ENCODE results near the gene PRSS2. TPM values are rescaled to one million over a fixed set of nuclear protein-coding genes. Genes with fewer than 3 reads are reported as not detected.

Gene PRSS2
- polyA plus RNA-seq, 1 experiment, result not detected

- Histone ChIP-seq H3K27ac (ENCODE audit: low read depth, low read length) (no peak overlapping the region), H3K4me3 (ENCODE audit: low read depth, low read length) (no peak overlapping the region), H3K9me3 (ENCODE audit: control insufficient read depth, insufficient read depth, low read length) (no peaks in the 10 kb centered on the region), H3K27me3 (ENCODE audit: control insufficient read depth, insufficient read depth, low read length) (no peaks in the 10 kb centered on the region)
- ChIA-PET CTCF (interaction anchor here (1.1 to 5.0 kb wide), 8 partner anchors 180 to 428 kb away, joined by 4 to 47 read pairs (median 8); no protein-coding TSS in a partner anchor), POLR2A (no interaction called here)
- no peak for TF ChIP-seq CTCF (IDR thresholded peaks at IDR 0.05; ENCODE audit: low read depth, low read length)
- no peak for DNase-seq (ENCODE audit: low read depth, low spot score)
Observed at GRCh38 chr7:142812437-142813215, 41.9 kb downstream of the PRSS2 start.

DNA sequence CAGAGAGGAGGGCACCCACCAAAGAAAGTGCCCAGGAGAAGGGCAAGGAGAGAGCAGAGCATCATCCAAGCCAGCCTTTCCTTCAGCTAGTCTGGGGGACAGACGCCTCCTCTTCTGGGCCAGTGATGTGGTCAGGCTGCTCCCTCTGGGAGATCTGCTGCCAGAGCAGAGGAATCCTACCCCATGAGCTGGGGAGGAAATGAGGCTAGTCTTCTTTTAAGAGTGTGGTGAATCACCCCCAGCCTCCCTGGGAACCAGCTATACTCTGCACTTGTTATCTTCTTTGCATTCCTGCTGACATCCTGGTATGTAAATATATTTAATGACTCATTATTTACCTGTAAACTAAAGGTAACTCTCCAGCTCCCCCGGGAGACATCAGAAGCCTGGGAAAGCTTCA lies 42.5 kb downstream of the PRSS2 start:
- no peak for DNase-seq (ENCODE audit: low read depth, low spot score)
- Histone ChIP-seq H3K27me3 (ENCODE audit: control insufficient read depth, insufficient read depth, low read length) (no peaks in the 10 kb centered on the region), H3K27ac (ENCODE audit: low read depth, low read length) (no peak overlapping the region), H3K9me3 (ENCODE audit: control insufficient read depth, insufficient read depth, low read length) (no peaks in the 10 kb centered on the region), H3K4me3 (ENCODE audit: low read depth, low read length) (no peak overlapping the region)
- TF ChIP-seq CTCF (IDR thresholded peaks at IDR 0.05; ENCODE audit: low read depth, low read length), result no peak
- ChIA-PET CTCF (interaction anchor here (0.8 to 5.0 kb wide), 6 partner anchors 181 to 335 kb away, joined by 3 to 43 read pairs (median 4); no protein-coding TSS in a partner anchor), POLR2A (no interaction called here)

GRCh38 chr7:142813699-142814098 lies 42.9 kb downstream of the PRSS2 start:
- CTCF ChIA-PET, result interaction anchor here (0.8 to 5.0 kb wide), 5 partner anchors 181 to 335 kb away, joined by 3 to 43 read pairs (median 4); no protein-coding TSS in a partner anchor
- no peak for DNase-seq (ENCODE audit: low read depth, low spot score)
- H3K4me3 ChIP-seq (ENCODE audit: low read depth, low read length), result no peak overlapping the region
- H3K9me3 ChIP-seq (ENCODE audit: control insufficient read depth, insufficient read depth, low read length), result no peaks in the 10 kb centered on the region
- no peaks in the 10 kb centered on the region for H3K27me3 ChIP-seq (ENCODE audit: control insufficient read depth, insufficient read depth, low read length)
- POLR2A ChIA-PET, result no interaction called here
- H3K27ac ChIP-seq (ENCODE audit: low read depth, low read length), result no peak overlapping the region
- no peak for TF ChIP-seq CTCF (IDR thresholded peaks at IDR 0.05; ENCODE audit: low read depth, low read length)

DNA sequence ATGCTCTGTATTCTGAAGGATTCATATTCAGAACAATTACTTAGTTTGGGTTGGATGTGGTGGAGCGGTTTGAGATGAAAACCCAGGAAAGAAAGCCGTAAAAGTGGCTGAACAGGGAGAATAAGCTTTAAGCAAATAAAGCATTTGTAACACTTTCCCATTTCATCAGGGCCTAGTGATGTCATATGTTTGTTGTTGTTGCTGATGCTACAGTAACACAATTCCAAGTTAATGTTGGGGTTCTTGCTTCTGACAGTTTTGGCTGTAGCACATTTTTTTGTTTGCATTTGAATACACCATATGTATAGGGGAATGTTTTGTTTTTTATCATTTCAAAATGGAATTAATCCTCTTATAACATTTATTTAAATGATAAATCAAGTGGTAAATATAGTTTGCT lies 43.7 kb downstream of the PRSS2 start:
- POLR2A ChIA-PET, result no interaction called here
- CTCF ChIA-PET, result interaction anchor here (0.6 to 5.0 kb wide), 4 partner anchors 30 to 299 kb away, joined by 3 to 43 read pairs (median 5); no protein-coding TSS in a partner anchor
- no peak overlapping the region for H3K27ac ChIP-seq (ENCODE audit: low read depth, low read length)
- H3K9me3 ChIP-seq (ENCODE audit: control insufficient read depth, insufficient read depth, low read length), result no peaks in the 10 kb centered on the region
- DNase-seq (ENCODE audit: low read depth, low spot score), result no peak
- H3K27me3 ChIP-seq (ENCODE audit: control insufficient read depth, insufficient read depth, low read length), result no peaks in the 10 kb centered on the region
- no peak for TF ChIP-seq CTCF (IDR thresholded peaks at IDR 0.05; ENCODE audit: low read depth, low read length)
- no peak overlapping the region for H3K4me3 ChIP-seq (ENCODE audit: low read depth, low read length)

- H3K9me3 ChIP-seq (ENCODE audit: control insufficient read depth, insufficient read depth, low read length), result no peaks in the 10 kb centered on the region
- ChIA-PET POLR2A (no interaction called here), CTCF (interaction anchor here (0.6 to 1.0 kb wide), 2 partner anchors 31 to 300 kb away, joined by 3 to 6 read pairs; no protein-coding TSS in a partner anchor)
- no peak overlapping the region for H3K4me3 ChIP-seq (ENCODE audit: low read depth, low read length)
- no peak for DNase-seq (ENCODE audit: low read depth, low spot score)
- no peak for TF ChIP-seq CTCF (IDR thresholded peaks at IDR 0.05; ENCODE audit: low read depth, low read length)
- H3K27ac ChIP-seq (ENCODE audit: low read depth, low read length), result no peak overlapping the region
- no peaks in the 10 kb centered on the region for H3K27me3 ChIP-seq (ENCODE audit: control insufficient read depth, insufficient read depth, low read length)
Observed at GRCh38 chr7:142815134-142815533, 44.4 kb downstream of the PRSS2 start.
